GM20431 (cell line): ENCODE results near the gene STX3.

Source experiments
- in situ Hi-C: fragments of 300-500 bp; cut with MseI, MboI; formaldehyde crosslinking; loops from one replicate; pipeline ENCODE4 v1.15.0; 2020; ENCODE audit warnings: low sequenced_read_pairs; ENCODE audit not compliant: unreplicated experiment

Gene STX3

GRCh38 chr11:59756558-59756840, 1.3 kb downstream of the STX3 start:
- in situ Hi-C loops: loop anchor here (10.0 kb wide), 1 partner anchor 48 kb away; no protein-coding TSS in a partner anchor

GRCh38 chr11:59756845-59757244, 1.7 kb downstream of the STX3 start:
- in situ Hi-C loops: loop anchor here (10.0 kb wide), 1 partner anchor 48 kb away; no protein-coding TSS in a partner anchor

- in situ Hi-C loops: loop anchor here (10.0 kb wide), 1 partner anchor 46 kb away; no protein-coding TSS in a partner anchor
These were observed 3.3 kb downstream of the STX3 start for GRCh38 chr11:59758401-59759037.

DNA sequence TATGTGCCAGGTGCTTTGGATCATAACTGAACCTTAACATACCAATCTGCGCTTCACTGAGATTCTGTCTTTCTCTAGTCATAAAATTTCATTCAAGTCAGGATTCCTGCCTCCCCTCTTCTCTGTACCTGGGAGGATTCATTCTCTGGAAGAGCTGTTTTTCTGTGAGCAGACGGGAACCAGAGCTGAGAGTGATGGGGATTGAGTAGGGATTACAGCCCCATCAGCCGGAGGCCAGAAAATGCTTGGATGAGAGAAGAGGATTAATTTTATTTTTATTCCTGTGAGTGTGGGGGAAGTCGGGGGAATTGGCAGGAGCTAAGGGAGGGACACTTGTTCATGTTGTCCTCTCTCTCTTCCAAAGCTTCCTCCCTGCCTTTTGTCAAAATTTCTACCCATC, 4.7 kb downstream of the STX3 start:
- in situ Hi-C loops: loop anchor here (10.0 kb wide), 1 partner anchor 45 kb away; no protein-coding TSS in a partner anchor

DNA sequence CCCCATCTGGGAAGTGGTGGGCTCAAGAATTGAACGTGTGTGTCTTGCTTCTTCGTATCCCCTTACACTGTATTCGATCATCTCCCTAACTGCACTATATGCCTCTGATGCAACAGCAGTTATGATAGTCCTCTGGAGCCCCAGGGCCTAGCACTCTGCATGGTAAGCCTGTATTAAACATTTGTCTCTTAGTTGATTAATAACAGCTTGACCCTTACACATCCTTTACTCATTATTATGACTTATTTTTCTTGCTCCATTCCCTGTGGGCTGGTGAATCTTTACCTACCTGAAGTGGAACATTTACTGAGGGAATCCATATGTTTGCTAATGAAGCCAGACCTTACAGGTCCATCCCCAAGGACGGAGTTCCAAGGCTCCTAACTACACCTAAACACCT, 5.6 kb downstream of the STX3 start:
- in situ Hi-C loops: no loop called here

- in situ Hi-C loops: no loop called here
These were observed 6.8 kb downstream of the STX3 start for GRCh38 chr11:59761993-59762392.

GRCh38 chr11:59765068-59765735, 10.0 kb downstream of the STX3 start:
- in situ Hi-C loops: no loop called here

DNA sequence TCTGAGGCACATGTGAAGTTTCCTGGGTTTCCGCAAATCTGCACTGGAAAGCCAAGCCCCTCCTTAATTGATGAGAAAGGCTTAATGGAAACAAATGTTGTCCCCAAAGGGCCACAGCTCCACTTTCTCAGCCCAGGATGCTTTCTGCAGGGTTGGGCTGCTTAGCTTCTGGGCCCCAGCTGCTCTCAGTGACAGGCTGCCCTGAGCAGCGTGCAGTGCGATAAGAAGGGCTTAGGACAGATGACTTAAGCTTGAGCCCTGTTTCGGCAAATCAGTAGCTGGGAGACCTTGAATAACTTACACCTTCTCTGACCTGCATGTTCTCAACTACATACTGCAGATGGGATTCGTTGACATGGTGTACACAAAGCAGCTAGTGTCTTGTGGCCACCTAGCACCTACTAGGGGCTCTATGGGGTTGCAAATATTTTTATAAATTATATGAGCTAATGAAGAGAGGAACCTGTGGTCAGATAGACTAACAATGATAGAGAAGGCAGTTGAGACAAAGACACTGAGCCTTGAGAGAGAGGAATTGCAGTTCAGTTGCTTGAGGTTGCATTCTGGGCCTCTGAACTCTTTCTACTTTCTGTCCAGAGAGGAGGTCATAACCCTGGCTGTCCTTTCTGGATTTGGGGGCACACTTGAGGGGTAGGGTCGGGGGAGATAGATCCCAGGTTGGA, 11.5 kb downstream of the STX3 start:
- in situ Hi-C loops: no loop called here

DNA sequence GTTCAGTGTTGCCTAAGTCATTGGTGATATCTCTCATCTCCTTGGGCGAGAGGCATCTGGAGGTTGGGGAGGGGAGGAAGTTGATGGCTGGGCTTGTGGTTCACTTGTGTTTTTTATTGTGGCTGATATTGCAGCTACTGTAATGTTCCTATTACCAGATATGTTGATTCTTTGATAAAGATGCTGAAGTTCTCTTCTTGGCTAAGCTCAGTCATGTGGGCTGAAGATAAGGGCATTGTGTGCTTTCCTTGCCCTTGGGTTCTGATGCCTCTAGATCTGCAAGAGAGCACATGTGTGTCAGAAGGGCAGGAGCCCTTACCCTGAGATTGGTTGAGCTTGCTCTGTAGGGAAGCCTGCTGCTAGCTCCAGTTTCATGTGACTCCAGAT, 12.0 kb downstream of the STX3 start:
- in situ Hi-C loops: no loop called here

- in situ Hi-C loops: no loop called here
These were observed 13.9 kb downstream of the STX3 start for GRCh38 chr11:59769111-59769510.

DNA sequence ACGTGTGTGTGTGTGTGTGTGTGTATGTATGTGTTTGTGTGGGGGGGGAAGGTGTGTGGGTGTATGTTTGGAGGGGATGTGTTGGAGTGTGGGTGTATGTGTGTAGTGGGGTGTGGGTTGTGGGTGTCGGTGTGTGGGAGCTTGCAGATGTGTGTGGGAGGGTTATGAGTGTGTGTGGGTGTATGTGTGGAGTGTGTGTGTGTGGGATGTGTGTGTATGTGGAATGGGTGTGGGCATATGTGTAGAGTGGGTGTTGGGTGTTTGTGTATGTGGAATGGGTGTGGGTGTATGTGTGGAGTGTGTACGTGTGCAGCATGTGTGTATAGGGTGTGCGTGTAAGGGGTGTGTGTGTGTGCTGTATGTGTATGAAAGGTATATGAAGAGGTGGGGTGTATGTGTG, 14.7 kb downstream of the STX3 start:
- in situ Hi-C loops: no loop called here

GRCh38 chr11:59770319-59770718, 15.1 kb downstream of the STX3 start:
- in situ Hi-C loops: no loop called here

GRCh38 chr11:59770869-59771268, 15.7 kb downstream of the STX3 start:
- in situ Hi-C loops: no loop called here

DNA sequence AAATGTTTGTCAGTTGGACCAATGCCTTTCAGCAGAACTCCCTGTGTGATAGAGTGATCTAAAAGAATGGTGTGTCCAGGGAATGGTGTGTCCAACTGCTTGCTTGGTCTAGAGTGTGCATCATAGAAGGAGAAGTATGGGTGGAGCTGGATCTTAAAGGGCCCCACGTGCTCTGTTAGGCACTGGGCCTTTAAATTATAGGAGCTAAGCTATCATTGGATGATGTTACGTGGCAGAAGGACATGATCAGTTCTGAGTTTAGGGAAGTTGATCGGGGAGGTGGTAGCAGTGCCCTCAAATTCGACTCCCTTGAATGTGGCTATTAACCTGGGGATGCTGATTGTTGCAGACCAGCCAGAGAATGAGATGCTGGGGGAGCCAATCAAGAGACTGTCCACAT, 16.4 kb downstream of the STX3 start:
- in situ Hi-C loops: no loop called here

DNA sequence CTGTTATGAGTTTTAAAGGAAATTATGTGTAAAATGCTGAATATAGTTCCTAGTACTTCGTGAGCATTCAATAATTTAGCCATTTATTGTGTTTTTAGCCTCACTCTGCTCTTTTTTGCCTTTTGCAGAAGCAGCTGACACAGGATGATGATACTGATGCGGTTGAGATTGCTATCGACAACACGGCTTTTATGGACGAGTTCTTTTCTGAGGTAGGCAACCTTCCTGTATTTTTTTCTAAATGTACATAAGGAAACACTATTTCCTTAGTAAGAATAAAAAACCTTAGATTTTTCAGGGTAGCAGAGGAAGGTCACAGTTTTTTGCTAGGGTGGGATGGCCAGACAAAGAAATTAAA, 17.9 kb downstream of the STX3 start:
- in situ Hi-C loops: no loop called here

DNA sequence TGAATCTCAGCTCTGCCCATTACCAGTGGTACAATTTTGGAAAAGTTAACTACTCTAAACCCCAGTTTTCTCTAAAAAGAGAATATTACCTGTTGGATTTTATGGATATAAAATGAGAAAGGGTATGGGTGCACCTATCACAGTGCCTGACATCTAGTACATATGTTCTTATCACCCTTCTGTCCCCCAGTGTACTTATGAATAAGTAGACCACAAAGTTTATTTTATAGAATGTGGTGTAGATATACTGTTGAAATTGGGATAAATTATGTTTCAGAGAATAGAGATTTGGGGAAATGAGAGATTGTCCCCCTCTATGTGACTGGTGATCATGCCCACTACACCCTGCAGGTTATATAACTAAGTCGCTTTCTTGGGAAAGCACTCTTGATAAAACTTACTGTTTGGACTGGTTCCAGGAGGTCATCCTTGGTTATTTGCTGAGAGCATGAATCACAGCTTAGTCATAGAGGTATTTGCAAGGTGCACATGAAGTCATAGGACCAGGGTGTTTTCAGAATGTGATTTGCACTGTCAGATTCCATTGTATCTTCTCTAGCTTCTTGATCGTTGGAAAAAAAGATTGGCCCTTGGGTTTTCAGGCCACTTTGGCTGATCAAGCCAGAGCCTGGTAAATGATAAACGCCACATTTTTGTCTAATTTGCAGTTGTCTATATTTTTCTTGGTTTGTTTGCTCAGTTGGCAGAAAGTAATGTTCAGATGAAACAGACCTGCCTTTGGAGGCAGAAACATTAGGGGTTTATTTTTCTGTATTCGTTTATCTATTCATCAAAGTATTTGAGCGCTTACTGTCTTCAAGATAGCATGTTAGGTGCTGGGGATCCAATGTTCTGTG, 21.3 kb downstream of the STX3 start:
- in situ Hi-C loops: no loop called here

GRCh38 chr11:59777104-59777503, 21.9 kb downstream of the STX3 start:
- in situ Hi-C loops: no loop called here

DNA sequence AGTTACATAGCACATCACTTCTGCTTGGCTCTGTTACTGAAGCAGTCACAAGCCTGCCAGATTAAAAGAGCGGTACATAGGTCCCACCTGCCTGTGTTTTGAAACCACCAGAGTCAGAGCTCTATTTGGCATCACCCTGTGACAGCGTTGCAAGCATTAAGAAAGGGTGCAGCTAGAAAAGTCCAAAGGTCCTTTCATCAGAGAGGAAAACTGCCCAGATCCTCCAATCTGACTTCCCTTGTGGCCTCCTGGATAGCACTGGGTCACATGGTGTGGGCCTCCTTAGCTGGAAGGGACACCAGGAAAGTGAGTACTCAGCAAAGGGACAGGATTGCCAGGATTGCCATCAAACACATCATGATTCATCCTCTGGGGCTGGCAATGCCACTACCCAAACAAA, 22.9 kb downstream of the STX3 start:
- in situ Hi-C loops: no loop called here

GRCh38 chr11:59779487-59779886, 24.3 kb downstream of the STX3 start:
- in situ Hi-C loops: no loop called here

- in situ Hi-C loops: loop anchor here (10.0 kb wide), 1 partner anchor 63 kb away; the partner anchor contains the start of gene CBLIF
These were observed 26.9 kb downstream of the STX3 start for GRCh38 chr11:59782080-59782479.
